Dermis microvascular lymphatic vessel endothelial cell (primary cell): ENCODE measurements around the gene PDZRN3. TPM values are rescaled to one million over a fixed set of nuclear protein-coding genes. Genes with fewer than 3 reads are reported as not detected.

Source experiments
- DNase-seq, 2 donors: peaks; one replicate each; pipeline versions ENCODE4 v3.0.0 to v3.0.0-alpha.2; 2010; ENCODE audit warnings: low read depth in 2 of 2
- total RNA-seq: library from RNA; depleted of rRNA; stranded (reverse); fragments of >200 nt; gene quantifications from 2 replicates; pipeline ENCODE4 v1.2.1, GENCODE V29; 2014

The PDZRN3 gene
- total RNA-seq, 1 donor from 2014 or later = under 0.01 TPM

DNA sequence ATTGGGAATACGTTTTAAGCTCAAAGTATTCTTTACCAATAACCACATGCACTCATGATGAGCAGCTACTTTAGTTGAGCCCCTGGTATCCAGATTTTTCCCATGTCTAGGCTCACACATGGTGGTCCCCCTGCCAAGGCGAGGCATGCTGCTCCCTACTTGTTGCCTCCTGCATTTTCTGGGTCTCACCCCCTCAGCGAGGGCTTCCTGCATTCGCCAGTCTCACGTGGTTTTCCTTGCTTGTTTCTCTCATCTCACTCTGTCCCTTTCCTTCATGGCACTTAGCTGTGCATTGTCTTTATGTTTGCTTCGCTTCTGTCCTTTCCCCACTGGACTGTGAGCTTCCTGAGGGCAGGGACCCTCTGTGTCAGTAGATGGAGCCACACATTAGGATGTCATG lies 99.2 kb downstream of the PDZRN3 start:
- no peak for DNase-seq

DNA sequence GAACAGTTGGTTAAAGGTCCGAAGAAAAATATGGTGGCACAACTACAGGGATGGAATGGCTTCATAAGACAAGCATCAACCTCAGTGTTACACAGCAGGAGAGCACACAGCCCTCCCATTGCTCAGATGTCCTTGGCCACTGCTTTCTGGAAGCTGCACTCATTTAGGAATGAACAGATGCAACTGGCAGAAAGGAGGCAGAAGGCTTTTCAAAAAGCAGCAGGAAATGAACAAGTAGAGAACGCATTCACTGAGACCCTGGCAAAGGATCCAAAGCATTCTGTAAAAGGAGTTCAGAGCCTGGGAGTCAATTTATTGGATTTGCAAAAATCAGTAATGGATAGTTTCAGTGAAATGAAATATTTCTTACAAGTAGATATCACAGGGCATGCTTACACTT lies 101.1 kb downstream of the PDZRN3 start:
- no peak for DNase-seq

DNA sequence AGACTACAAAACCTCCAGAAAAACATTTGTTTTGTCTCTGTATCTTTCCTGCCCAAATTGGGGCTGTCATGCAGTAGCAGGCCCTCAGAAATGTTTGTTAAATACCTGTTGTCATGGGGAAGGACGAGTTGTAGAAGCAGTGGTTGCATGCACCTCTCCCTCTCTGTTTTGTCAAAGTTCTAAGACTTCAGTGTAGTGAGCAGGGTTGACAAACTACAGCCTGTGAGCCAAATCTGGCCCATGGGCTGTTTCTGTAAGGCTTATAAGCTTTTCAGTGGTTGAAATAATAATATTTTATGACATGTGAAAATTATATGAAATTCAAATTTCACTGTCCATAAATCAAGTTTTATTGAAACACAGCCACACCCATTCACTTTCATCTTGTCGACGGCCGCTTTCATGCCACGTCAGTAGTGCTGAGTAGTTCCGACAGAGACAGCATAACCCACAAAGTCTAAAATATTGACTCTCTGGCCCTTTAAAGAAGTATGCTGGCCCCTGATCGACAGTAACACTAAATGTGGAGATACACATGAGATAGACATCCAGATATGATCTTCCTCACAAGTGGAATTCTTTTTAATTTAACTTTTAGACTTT lies 102.9 kb downstream of the PDZRN3 start:
- DNase-seq = no peak

DNA sequence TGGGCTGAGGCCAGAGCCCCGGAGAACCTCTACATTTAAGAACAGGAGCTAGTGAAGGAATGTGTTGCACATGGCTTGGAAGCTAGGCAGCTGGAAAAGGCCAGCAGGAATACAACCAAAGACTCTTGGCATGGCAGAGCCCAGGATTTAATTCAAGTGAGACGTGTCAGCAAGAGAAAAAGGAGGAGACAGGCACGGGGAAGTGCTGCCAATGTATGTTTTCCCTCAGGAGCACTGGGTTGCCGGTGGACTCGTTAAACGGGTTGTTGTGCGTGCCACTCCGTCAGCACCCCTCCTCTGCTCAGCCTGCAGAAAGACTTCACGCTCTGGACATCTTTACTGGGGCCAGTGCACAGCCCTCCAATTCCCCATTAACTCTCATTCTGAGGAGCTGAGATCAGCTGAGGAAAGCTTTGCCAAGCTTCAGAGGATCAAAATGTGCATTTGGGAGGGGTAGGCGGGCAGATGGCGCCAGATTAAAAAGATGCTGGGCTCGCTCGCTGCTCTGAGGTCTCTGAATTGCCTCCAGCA lies 103.7 kb downstream of the PDZRN3 start:
- no peak for DNase-seq

DNA sequence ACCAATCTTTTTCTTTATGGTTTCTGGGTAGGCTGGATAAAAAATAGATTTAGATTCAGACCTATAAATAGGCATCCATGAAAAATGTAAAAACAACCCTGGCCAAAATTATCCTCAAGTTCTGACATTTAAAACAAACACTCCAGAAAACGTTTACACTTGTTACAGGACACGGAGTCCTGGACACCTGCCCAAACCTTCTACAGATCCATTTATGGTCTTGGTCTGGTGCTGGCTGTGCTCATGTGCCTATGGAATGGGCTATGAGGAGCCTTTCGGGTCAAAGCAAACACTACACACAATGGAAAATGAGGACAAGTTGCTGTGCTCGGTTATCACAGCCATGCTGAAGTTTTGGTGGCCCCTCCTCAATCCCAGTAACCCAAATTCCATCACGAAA lies 108.1 kb downstream of the PDZRN3 start:
- no peak for DNase-seq

DNA sequence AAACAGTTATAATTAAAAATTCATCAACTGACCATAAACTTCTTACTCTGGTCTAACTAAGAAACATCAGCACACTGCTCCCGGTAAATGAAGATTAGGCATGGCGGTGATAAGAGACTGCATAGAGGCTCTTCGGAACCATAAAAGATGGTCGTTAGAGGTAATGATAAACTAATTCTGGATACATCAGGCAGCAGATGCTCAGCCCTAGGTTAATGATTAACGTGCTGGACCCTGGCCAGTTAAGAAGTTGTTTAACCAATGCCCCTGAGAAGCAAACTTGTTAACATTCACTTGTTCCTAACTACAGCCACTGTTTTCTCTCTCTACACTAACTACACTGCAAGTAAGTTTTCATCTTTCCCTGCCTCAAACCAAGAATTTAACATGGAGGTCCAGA lies 111.5 kb downstream of the PDZRN3 start:
- no peak for DNase-seq

DNA sequence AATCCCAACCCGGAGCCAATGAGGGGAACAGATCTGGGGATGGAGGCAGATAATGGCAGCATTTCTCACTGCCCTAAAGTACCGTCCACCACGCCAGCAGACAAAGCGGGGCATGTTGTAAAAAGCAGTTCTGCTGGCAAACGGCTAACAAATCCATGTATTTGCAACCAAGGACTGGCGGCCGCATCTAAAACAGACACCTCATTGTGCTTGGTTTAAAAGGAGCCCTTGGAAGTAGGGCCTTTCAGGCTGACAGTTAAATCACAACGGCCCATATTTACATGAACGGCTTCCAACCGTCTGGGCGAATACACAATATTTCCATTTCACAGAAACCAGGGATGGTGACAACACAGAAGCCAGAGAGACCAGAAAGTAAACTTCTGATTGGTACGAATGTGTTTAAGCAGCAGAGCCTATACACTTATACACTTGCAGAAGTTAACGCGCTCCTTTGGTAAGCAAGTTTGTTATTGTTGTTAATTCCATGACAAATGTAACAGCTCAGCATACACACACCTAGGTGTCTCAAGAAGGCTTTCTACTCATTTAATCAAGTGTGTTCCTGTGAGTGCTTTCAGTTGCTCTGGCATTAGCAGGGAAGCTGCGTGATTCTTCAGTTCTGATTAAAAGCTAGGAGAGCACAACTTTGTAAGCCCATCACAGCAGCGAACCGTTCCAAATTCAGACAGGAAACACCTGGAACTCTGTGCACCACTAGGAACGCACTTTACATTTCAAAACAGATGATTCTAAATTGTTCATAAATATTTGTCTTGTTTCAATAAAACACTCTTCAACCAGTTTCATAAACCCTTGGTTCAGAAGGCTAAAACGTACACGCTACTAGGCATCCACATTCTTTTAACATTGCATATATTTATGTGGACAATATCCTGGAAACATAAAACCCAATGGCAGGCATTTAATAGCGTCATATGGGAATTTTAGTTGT lies 112.9 kb downstream of the PDZRN3 start:
- DNase-seq = peak; percentile 41 to 61

DNA sequence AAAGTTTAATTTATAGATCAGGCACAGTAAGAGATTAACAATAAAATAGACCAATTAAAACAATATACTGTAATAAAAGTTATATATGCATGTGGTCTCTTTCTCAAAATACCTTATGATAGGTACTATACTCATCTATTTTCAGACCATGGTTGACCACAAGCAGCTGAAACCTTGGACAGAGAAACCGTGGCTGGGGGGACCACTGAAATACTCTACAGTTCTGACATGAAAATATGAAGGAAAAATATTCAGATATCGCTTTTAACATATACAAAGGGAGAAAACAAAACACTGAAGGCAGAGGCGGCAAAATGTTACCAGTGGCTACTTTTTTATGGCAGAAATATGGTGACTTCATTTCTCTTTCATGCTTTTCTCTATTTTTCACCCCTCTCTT lies 114.0 kb downstream of the PDZRN3 start:
- no peak for DNase-seq

DNA sequence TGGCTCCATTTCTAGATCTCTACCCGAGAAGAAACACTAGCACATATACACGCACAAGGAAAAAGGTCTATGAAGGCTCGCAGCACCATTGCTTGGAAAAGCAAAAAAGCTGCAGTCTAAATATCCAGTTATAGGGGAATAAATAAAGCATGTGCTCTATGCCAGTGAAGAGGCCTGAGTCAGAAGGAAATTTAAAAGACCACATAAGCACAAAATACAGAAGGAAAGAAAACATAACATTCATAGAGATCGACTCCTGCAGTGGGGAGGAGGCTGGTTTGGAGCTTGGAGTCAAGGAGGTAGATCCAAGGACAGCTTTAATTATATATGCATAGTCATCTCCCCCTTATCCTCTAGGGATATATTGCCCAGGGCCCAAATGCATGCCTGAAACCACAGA lies 114.4 kb downstream of the PDZRN3 start:
- DNase-seq = no peak

DNA sequence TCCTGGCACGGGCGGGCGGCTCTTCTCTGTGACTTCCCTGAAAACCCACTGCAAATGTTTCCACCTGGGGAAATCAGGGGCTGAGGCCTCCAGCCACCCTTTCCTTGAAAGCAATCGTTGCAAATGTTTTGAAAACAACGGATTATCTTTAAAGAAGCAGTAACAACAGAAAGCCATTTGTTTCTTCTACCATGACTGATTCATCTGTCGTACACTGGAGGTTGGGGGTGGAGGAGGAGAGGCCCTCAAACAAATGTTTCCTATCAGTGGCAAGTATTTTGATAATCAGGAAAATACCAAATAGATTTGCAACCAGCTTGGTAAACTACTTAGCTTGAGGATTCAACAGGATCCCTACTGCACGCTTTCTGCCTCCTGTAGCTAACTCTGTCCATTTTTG lies 114.9 kb downstream of the PDZRN3 start:
- DNase-seq = no peak

DNA sequence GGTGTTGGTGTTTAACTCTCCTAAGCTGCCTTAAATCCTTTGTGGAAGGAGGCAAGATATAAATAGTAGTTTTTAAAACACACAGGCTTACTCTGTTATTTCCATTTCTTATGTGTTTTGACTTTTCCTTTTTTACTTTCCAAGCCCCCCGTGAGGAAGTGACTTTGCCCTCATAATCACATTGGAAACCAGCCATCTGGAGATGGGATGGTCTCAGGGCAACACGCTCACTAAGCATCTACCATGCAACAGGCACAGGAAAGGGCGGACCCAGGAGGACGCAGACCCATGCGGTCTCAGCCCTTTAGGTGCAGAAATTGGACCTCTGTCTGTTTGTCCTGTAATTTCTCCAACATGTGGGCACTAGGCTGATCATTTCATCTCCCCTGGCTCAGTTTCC lies 115.7 kb downstream of the PDZRN3 start:
- no peak for DNase-seq

DNA sequence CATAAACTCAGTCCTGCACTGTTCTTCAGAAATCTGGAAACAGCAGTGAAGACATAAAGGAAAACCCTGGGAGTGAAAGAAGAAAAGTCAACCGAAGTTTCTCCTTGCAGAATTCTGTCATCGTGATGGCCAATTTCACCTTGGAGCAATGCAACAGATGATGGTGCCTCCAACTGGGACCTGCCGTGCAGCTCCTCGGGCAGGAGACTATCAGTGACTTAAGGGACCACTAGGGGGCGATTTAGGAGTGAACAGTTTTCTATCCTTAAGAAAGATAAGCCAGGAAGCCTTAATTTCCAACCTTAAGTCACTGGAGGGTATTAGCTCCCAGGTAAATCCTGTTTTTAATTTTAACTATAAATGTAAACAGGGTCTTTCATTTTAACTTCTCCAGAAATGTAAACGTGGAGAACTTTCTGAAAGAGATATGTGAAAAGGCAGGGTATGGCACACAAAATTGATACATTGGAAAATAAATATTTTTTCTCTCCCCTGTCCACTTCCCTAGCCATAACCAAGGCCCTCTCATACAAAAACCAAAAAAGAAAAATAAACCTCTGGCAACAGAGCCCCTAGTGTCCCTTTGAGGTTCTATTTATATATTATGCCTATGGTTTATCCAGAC lies 116.3 kb downstream of the PDZRN3 start:
- DNase-seq = peak; percentile 18 to 59

DNA sequence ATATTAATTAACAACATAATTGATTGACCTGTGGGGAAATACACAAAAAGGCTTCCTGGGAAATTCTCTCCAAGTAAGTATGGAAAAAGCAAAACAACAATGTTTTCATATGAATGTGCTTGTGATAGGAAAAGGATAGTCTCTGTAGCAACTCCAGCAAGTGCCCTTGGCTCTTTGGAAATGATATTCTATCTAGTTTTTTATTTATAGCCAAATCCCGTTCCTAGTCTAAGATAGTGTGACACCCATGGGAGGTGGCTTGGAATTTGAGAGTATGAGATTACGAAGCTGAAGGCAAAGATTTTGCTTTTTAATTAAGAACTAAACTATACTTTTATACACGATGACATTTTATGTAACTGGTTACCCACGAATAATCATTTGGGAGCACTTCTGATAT lies 119.9 kb downstream of the PDZRN3 start:
- no peak for DNase-seq

DNA sequence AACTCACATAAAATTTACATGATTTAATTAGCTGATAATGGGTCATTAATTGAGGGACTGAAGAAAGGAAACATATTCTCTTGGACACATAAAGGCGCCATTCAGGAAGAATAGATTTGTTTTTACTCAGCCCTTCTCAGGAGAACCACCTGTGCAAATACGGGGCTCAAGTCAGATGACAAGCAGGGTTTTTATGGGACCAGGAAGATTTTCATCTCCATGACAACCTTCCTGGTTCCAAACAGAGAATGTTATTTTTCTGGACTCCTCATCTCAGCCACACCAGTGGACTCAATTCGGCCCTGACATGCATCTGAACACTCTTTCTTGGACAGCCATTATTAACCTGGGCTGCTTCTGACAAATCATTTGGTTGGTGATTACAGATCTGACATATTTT lies 120.5 kb downstream of the PDZRN3 start:
- DNase-seq = no peak

DNA sequence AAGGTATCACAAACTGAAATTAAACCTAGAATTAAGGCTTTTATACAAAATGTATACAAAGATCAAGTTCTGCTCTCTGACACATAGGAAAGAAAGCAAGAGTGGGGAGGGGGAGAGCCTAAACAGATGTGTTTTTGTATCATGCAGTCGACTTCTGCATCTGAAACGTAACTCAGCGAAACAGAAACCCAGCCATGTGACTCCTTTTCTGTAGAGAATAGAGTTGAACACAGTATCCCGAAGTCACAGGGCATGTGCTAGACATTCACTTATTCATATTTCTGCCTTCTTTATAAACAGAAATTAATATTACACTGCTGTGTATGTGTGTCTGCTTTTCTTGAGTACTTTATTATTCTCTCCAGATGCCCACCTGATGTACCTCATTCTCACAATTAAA lies 121.0 kb downstream of the PDZRN3 start:
- DNase-seq = no peak

DNA sequence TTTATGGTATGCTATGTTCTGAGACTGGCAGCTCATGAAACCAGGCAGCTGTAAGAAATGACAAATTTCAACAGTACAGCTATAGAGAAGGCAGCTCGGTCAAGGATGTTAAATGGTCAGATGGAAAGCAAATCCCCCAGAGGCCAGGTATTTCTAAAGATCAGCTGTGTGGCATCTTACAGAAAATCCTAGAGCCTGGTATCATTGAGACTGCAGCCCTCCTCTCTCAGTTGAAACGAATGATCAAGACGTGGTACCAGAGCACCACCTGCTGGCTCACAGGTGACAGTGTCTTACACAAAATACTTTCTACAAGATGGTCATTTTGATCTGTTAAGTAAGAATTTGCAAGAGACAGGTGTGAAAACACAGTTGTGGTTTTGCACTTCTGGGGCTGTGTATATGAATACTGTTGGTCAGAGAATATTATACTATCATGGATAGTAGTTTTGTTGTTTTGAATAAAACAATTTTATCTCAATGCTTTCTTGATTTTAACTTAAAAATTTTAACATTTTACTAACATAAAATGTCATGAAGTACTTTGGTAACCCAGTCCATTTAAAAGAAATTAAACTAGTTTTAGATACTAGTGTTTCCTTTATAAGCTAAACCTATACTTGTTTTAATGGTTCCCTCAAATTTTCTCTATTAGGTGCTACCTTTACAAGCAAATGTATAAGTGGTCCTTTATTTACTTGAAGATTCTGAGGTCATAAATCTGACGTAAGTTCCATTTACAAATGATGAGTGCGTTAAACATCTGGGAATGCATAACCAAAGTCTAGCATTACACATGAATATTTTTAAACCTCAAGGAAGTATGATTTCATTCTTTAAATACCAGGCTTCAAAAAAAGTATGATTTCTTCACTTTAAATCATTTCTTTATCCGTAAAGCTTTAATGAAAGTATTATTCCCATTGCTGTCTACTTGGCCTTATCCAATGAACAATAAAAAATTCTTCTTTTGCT lies 121.8 kb downstream of the PDZRN3 start:
- peak; percentile 51 to 69 for DNase-seq

DNA sequence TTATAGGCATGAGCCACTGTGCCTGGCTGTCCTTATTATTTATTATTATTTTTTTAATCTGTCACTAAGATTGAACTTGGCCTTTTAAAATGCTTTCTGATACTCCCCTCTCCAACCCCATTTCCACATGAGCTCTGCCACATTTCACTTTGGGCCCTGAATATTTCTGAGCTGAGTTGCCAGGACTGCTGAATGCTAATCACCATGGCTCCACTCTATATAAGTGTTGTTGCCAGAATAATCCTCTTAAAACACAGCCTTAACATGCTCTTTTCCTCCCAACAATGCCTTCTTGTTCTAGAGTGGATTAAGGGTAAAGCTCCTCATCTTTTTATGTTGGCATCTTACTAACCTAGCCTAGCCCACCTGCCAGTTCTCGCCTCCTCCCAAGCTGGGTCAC lies 124.4 kb downstream of the PDZRN3 start:
- no peak for DNase-seq

DNA sequence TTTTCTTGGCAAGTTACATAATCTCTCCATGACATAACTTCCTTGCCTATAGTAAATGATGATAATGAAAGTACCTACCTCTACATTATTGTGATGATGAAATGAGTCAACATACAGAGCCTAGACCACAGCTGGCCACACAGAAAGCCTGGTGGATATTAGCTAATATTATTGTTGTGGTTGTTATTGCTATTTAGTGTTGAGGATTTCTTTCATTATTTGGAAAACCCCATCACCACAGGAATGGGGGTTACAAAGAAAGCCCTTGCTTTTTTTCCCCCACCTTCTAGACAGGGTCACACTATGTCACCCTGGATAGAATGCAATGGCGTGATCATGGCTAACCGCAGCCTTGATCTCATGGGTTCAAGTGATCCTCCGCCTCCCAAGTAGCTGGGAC lies 125.0 kb downstream of the PDZRN3 start:
- DNase-seq = no peak

DNA sequence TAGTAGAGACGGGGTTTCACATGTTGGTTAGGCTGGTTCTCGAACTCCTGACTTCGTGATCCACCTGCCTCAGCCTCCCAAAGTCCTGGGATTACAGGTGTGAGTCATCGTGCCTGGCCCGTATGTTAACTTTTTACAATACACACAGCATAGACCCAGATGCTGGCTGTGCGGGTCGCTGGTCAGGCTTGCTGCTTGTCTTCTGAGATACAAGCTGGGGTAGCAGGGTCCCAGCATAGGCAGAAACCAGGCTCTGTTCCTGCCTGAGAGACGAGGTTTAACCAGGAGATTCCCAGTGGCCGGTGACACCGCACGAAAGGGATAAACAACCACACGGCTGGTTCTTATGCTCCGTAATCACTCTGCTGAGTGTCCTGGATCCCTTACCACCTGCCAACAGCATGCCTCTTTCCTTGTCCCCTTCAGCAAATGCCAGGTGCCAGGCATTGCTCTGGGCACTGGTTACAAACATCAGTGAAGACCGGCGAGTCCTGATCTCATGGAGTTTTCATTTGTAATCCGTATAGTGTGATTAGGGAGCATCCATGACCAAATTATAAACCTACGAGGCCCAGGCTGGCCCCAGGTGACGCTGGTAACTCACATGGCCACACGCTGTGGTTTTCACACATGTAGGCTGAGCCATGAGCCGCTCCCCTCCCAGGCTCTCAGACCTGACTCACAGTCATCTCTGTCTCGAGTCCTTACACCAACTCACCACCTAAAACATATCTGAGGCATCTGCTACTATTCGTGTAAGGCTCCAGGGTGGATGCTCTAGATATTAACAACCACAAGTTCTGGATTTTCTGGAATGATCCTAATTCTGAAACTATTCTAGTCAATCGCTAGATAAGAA lies 125.7 kb downstream of the PDZRN3 start:
- DNase-seq = no peak
